PFSK-1 (cell line): ENCODE measurements around the gene HERC3.

Source experiments
- POLR2AphosphoS5 ChIP-seq: IDR thresholded peaks from 2 replicates; pipeline ENCODE4 v1.6.1; 2012; ENCODE audit warnings: low read depth, mild to moderate bottlenecking, control low read depth, low read length, moderate library complexity
- SIN3A ChIP-seq: IDR thresholded peaks from 2 replicates; pipeline ENCODE4 v1.6.1; 2012; ENCODE audit warnings: mild to moderate bottlenecking, low read length, moderate library complexity, borderline replicate concordance; ENCODE audit not compliant: insufficient read depth
- TAF1 ChIP-seq: IDR thresholded peaks from 2 replicates; pipeline ENCODE4 v1.6.1; 2012; ENCODE audit warnings: low read length, control low read depth, borderline replicate concordance; ENCODE audit not compliant: insufficient read depth
- TF ChIP-seq, protein P1 (sequence below), 2 experiments: IDR thresholded peaks; 2 replicates each; pipeline versions ENCODE4 v1.6.1 to v1.8.0; 2011 to 2012; ENCODE audit warnings: low read depth in 2 of 2, low read length in 2 of 2, control low read depth in 1 of 2, inconsistent platforms in 1 of 2, mild to moderate bottlenecking in 1 of 2, moderate library complexity in 1 of 2; ENCODE audit not compliant: insufficient read depth in 1 of 2

DNA sequence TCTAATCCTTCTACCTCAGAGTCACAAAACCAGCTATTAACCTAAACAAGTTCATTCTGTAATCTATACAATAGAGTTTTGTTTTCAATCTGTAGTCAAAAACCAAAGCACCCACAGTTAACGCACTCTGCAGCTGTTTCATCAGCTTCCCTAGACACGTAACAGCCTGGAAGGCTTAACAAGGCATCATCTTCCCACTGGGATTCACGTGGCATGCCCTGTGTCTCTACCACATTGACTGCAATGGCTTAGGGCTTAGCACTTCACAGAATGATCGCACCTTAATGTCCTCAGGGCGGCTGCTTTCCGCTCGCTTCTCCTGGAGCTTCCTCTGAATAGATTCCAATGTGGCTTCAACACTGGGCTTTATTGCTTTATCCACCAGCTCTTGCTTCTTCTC, 155.1 kb downstream of the HERC3 start:
- TF ChIP-seq SIN3A (no peak), TAF1 (no peak), POLR2AphosphoS5 (no peak)
- TF ChIP-seq, protein P1, sequence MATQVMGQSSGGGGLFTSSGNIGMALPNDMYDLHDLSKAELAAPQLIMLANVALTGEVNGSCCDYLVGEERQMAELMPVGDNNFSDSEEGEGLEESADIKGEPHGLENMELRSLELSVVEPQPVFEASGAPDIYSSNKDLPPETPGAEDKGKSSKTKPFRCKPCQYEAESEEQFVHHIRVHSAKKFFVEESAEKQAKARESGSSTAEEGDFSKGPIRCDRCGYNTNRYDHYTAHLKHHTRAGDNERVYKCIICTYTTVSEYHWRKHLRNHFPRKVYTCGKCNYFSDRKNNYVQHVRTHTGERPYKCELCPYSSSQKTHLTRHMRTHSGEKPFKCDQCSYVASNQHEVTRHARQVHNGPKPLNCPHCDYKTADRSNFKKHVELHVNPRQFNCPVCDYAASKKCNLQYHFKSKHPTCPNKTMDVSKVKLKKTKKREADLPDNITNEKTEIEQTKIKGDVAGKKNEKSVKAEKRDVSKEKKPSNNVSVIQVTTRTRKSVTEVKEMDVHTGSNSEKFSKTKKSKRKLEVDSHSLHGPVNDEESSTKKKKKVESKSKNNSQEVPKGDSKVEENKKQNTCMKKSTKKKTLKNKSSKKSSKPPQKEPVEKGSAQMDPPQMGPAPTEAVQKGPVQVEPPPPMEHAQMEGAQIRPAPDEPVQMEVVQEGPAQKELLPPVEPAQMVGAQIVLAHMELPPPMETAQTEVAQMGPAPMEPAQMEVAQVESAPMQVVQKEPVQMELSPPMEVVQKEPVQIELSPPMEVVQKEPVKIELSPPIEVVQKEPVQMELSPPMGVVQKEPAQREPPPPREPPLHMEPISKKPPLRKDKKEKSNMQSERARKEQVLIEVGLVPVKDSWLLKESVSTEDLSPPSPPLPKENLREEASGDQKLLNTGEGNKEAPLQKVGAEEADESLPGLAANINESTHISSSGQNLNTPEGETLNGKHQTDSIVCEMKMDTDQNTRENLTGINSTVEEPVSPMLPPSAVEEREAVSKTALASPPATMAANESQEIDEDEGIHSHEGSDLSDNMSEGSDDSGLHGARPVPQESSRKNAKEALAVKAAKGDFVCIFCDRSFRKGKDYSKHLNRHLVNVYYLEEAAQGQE (IDR thresholded peaks at IDR 0.05; ENCODE audit: insufficient read depth in 1 of 2, low read depth in 2 of 2, low read length in 2 of 2), result no peak
